ENCODE results near the gene STARD8. TPM values are rescaled to one million over a fixed set of nuclear protein-coding genes. Genes with fewer than 3 reads are reported as not detected.

STARD8 gene
- polyA plus RNA-seq, 2 of the 4 experiments (the other 2 are of a cell fraction), result 1.6 to 1.7 TPM

- 11% methylated on average over 2 of the region's 2 CpGs for WGBS (ENCODE audit: missing lambda C conversion rate)
- Histone ChIP-seq H3K4me3 (no peak overlapping the region), H3K4me2 (no peak overlapping the region), H3K27ac (no peak overlapping the region), H3K9me3 (no peaks in the 10 kb centered on the region), H3K4me1 (no peaks in the 10 kb centered on the region)
- no peak for ATAC-seq
- DNase-seq (ENCODE audit: low read depth in 1 of 2, low spot score in 1 of 2), result no peak
- CTCF ChIA-PET, result no interaction called here
- POLR2A ChIA-PET, result no interaction called here
- FAIRE-seq, result no peak
- TF ChIP-seq FOSL2 (IDR thresholded peaks at IDR 0.05), result no peak
- no peak for TF ChIP-seq FOSL2 (CRISPR knock-in tag; IDR thresholded peaks at IDR 0.05)
- no peak for TF ChIP-seq NR3C1 (IDR thresholded peaks at IDR 0.05)
- TF ChIP-seq EP300 (IDR thresholded peaks at IDR 0.05), result no peak
- no peak for TF ChIP-seq HEYL (CRISPR knock-in tag; IDR thresholded peaks at IDR 0.05)
- TF ChIP-seq NFE2L2 (conservative IDR thresholded peaks at IDR 0.05; ENCODE audit: low read length), result no peak
- TF ChIP-seq POLR2AphosphoS2 (conservative IDR thresholded peaks at IDR 0.05; ENCODE audit: low read length), result no peak
- TF ChIP-seq HDAC2 (IDR thresholded peaks at IDR 0.05), result no peak
- TF ChIP-seq SREBF2 (IDR thresholded peaks at IDR 0.05), result no peak
- TF ChIP-seq RFX5 (IDR thresholded peaks at IDR 0.05), result no peak
- no peak for TF ChIP-seq HOXB13 (CRISPR knock-in tag; IDR thresholded peaks at IDR 0.05; ENCODE audit: low read depth)
- no peak for TF ChIP-seq MAZ (IDR thresholded peaks at IDR 0.05; ENCODE audit: borderline replicate concordance, low read depth, low read length)
- TF ChIP-seq, protein P1, sequence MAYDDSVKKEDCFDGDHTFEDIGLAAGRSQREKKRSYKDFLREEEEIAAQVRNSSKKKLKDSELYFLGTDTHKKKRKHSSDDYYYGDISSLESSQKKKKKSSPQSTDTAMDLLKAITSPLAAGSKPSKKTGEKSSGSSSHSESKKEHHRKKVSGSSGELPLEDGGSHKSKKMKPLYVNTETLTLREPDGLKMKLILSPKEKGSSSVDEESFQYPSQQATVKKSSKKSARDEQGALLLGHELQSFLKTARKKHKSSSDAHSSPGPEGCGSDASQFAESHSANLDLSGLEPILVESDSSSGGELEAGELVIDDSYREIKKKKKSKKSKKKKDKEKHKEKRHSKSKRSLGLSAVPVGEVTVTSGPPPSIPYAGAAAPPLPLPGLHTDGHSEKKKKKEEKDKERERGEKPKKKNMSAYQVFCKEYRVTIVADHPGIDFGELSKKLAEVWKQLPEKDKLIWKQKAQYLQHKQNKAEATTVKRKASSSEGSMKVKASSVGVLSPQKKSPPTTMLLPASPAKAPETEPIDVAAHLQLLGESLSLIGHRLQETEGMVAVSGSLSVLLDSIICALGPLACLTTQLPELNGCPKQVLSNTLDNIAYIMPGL (CRISPR knock-in tag; IDR thresholded peaks at IDR 0.05; ENCODE audit: borderline replicate concordance), result no peak
- no peak for TF ChIP-seq EHMT2 (IDR thresholded peaks at IDR 0.05; ENCODE audit: low read depth)
- no peak for TF ChIP-seq FOXS1 (CRISPR knock-in tag; IDR thresholded peaks at IDR 0.05)
- TF ChIP-seq RCOR1 (IDR thresholded peaks at IDR 0.05; ENCODE audit: low read depth, low read length), result no peak
- TF ChIP-seq RAD21 (conservative IDR thresholded peaks at IDR 0.05 in 1 of 2, IDR thresholded peaks at IDR 0.05 in 1 of 2), result no peak
- no peak for TF ChIP-seq CHD2 (IDR thresholded peaks at IDR 0.05; ENCODE audit: low read length, partially characterized antibody)
- TF ChIP-seq KDM5A (IDR thresholded peaks at IDR 0.05), result no peak
- TF ChIP-seq ZSCAN20 (CRISPR knock-in tag; IDR thresholded peaks at IDR 0.05), result no peak
Observed at GRCh38 chrX:68751372-68751771, 103.9 kb downstream of the STARD8 start.

DNA sequence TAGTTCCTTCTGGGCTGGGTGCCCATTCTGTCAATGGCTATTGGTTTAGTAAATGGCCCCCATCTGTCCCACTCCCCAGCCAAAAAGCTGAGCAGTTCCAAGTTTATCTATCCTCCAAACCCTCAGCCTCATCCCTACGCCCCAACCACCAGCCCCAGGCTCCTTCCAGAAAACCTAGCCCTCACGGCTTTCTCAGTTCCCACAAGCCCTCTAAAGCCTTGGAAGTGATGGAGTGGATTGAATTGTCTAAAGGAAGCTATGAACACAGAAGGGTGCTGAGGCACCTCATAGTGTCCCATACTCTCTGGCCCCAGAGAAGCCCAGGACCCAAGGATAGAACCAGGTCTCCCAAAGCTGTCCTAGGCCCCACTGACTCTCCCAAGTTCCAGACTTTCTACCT, 105.8 kb downstream of the STARD8 start:
- FAIRE-seq (no peak), DNase-seq (ENCODE audit: low read depth in 1 of 2, low spot score in 1 of 2) (no peak), ATAC-seq (no peak)
- H3K27ac ChIP-seq, result no peak overlapping the region
- no peak for TF ChIP-seq HOXB13 (CRISPR knock-in tag; IDR thresholded peaks at IDR 0.05; ENCODE audit: low read depth)
- TF ChIP-seq ZC3H11A (IDR thresholded peaks at IDR 0.05), result no peak
- no peak for TF ChIP-seq RCOR1 (IDR thresholded peaks at IDR 0.05; ENCODE audit: low read depth, low read length)
- no peak for TF ChIP-seq POLR2A (IDR thresholded peaks at IDR 0.05; ENCODE audit: low read length)
- no peak for TF ChIP-seq MAX (IDR thresholded peaks at IDR 0.05)
- no peak for TF ChIP-seq EP300 (IDR thresholded peaks at IDR 0.05)
- no peak for TF ChIP-seq JUN (IDR thresholded peaks at IDR 0.05)
- TF ChIP-seq, protein P2, sequence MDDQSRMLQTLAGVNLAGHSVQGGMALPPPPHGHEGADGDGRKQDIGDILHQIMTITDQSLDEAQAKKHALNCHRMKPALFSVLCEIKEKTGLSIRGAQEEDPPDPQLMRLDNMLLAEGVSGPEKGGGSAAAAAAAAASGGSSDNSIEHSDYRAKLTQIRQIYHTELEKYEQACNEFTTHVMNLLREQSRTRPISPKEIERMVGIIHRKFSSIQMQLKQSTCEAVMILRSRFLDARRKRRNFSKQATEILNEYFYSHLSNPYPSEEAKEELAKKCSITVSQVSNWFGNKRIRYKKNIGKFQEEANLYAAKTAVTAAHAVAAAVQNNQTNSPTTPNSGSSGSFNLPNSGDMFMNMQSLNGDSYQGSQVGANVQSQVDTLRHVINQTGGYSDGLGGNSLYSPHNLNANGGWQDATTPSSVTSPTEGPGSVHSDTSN (IDR thresholded peaks at IDR 0.05), result no peak
- no peak for TF ChIP-seq MYC (IDR thresholded peaks at IDR 0.05; ENCODE audit: borderline replicate concordance, low read length)
- ChIA-PET CTCF (interaction anchor here (1.7 kb wide), 1 partner anchor 20 kb away, joined by 5 read pairs; no protein-coding TSS in a partner anchor), POLR2A (no interaction called here)
- no peaks in the 10 kb centered on the region for H3K9me3 ChIP-seq
- 56% methylated on average over 2 of the region's 2 CpGs for WGBS (ENCODE audit: missing lambda C conversion rate)
- no peaks in the 10 kb centered on the region for H3K4me1 ChIP-seq
- H3K4me3 ChIP-seq, result no peak overlapping the region
- no peak overlapping the region for H3K4me2 ChIP-seq

All from A549 (cell line).